Esophagus squamous epithelium (tissue), 4 donors: Measurements from ENCODE around the gene ATP6V0D1.

Experiments used
- POLR2A ChIP-seq, 4 donors: fragments of 450-650 bp; IDR thresholded peaks; one replicate each; pipeline ENCODE4 v1.6.1; 2017; ENCODE audit warnings: antibody characterized with exemption in 4 of 4, mild to moderate bottlenecking in 4 of 4, moderate library complexity in 3 of 4
- TF ChIP-seq, protein P1 (sequence below), 6 experiments: fragments of 450-650 bp in 4 of 6; fragments of 200-600 bp in 2 of 6; sonication (generic) in 2 of 6; IDR thresholded peaks; one replicate each; pipeline ENCODE4 v1.5.1; 2016 to 2019; ENCODE audit warnings: antibody characterized with exemption in 6 of 6, mild to moderate bottlenecking in 4 of 6, moderate library complexity in 4 of 6

DNA sequence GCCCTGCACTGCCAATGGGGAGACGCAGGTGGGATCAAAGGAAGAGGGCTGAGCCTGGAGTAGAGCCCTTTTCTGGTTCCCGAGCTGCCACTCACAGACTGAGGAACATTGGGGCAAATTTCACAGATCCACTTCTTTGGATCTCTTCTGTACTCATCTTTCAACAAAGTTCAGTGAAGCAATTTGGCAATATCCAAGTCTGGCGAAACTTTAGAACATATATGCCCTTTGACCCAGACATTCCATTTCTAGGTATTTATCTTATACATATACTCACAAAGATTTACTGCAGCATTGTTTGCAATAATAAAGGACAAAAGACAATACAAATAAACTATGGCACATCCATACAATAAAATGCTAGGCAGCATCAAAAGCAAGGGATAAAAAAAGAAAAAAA lies 69.6 kb downstream of the ATP6V0D1 start:
- TF ChIP-seq POLR2A (IDR thresholded peaks at IDR 0.05) = no peak
- TF ChIP-seq, protein P1, sequence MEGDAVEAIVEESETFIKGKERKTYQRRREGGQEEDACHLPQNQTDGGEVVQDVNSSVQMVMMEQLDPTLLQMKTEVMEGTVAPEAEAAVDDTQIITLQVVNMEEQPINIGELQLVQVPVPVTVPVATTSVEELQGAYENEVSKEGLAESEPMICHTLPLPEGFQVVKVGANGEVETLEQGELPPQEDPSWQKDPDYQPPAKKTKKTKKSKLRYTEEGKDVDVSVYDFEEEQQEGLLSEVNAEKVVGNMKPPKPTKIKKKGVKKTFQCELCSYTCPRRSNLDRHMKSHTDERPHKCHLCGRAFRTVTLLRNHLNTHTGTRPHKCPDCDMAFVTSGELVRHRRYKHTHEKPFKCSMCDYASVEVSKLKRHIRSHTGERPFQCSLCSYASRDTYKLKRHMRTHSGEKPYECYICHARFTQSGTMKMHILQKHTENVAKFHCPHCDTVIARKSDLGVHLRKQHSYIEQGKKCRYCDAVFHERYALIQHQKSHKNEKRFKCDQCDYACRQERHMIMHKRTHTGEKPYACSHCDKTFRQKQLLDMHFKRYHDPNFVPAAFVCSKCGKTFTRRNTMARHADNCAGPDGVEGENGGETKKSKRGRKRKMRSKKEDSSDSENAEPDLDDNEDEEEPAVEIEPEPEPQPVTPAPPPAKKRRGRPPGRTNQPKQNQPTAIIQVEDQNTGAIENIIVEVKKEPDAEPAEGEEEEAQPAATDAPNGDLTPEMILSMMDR (IDR thresholded peaks at IDR 0.05) = no peak
